GM12878 (cell line): ENCODE measurements around the gene SDHAF1. TPM values are rescaled to one million over a fixed set of nuclear protein-coding genes. Genes with fewer than 3 reads are reported as not detected.

Experiments
- ATAC-seq: fragments of 200-7000 bp; cut with Tn5 transposase; 3 replicates; pipeline ENCODE4 v1.9.1; 2020; ENCODE audit warnings: mild to moderate bottlenecking, moderate library complexity
- BruUV-seq: library from RNA; stranded (reverse); fragments of 400-500 nt; replicated peaks from 2 replicates; lab custom pipeline; 2021; lab: Mats Ljungman, UMichigan
- CTCF ChIA-PET: fragments of 300-600 bp; sonication (Branson Sonifier 250); formaldehyde crosslinking; extraction: SDS; loops from one replicate; lab custom pipeline; 2021; ENCODE audit warnings: inconsistent platforms; lab: Yijun Ruan, JAX
- POLR2A ChIA-PET: fragments of 350-600 bp; formaldehyde crosslinking; extraction: SDS; loops from one replicate; lab custom pipeline; 2021; ENCODE audit warnings: inconsistent platforms; lab: Charles Lee
- RAD21 ChIA-PET: fragments of 300-600 bp; sonication (Branson Sonifier 250); formaldehyde crosslinking; loops from one replicate; lab custom pipeline; 2023; ENCODE audit warnings: antibody characterized with exemption; ENCODE audit not compliant: unreplicated experiment; lab: Charles Lee
- SMC1A ChIA-PET: fragments of 300-600 bp; sonication (Branson Sonifier 250); formaldehyde crosslinking; loops from one replicate; lab custom pipeline; 2023; ENCODE audit not compliant: unreplicated experiment, uncharacterized antibody; lab: Charles Lee
- DNase-seq: peaks from one replicate; pipeline ENCODE4 v3.0.0-alpha.2; 2011; ENCODE audit warnings: low read depth, low spot score
- FAIRE-seq: peaks from 3 replicates; lab custom pipeline; 2011; peaks lifted over from hg19 to GRCh38; lab: Jason Lieb, UNC
- H2AFZ ChIP-seq: 2 replicates; pipeline ENCODE4 v1.6.0; 2011; ENCODE audit warnings: low read depth, low read length, control low read depth; ENCODE audit not compliant: control insufficient read depth
- H3K27ac ChIP-seq: 2 replicates; pipeline ENCODE4 v1.5.1; 2011; ENCODE audit warnings: control low read depth; ENCODE audit not compliant: control insufficient read depth, insufficient read depth
- H3K27me3 ChIP-seq, 2 experiments: replicated peaks in 1 of 2; 2 replicates each; pipeline versions ENCODE4 v1.6.0 to v1.6.1; 2011; ENCODE audit warnings: low read length in 1 of 2; ENCODE audit not compliant: control insufficient read depth in 2 of 2, insufficient read depth in 2 of 2
- H3K36me3 ChIP-seq, 2 experiments: 2 replicates each; pipeline ENCODE4 v1.5.1; 2011; ENCODE audit warnings: low read length in 1 of 2; ENCODE audit not compliant: control insufficient read depth in 2 of 2, insufficient read depth in 2 of 2
- H3K4me1 ChIP-seq: 2 replicates; pipeline ENCODE4 v1.6.1; 2011; ENCODE audit warnings: mild to moderate bottlenecking, low read length, moderate library complexity, mixed read lengths; ENCODE audit not compliant: control insufficient read depth, insufficient read depth
- H3K4me2 ChIP-seq: 2 replicates; pipeline ENCODE4 v1.6.0; 2011; ENCODE audit warnings: control low read depth; ENCODE audit not compliant: control insufficient read depth, insufficient read depth
- H3K4me3 ChIP-seq: fragments of 200-600 bp; sonication (generic); 2 replicates; pipeline ENCODE4 v1.5.1; 2016
- H3K79me2 ChIP-seq: 2 replicates; pipeline ENCODE4 v1.6.0; 2011; ENCODE audit warnings: low read length; ENCODE audit not compliant: control insufficient read depth, insufficient read depth
- H3K9ac ChIP-seq: 2 replicates; pipeline ENCODE4 v1.8.0; 2011; ENCODE audit warnings: low read length, control low read depth, mixed read lengths; ENCODE audit not compliant: control insufficient read depth, insufficient read depth
- H3K9me3 ChIP-seq: replicated peaks from 3 replicates; pipeline ENCODE4 v1.5.1; 2011; ENCODE audit warnings: mild to moderate bottlenecking, low read length; ENCODE audit not compliant: control insufficient read depth, insufficient read depth
- H4K20me1 ChIP-seq: 2 replicates; pipeline ENCODE4 v1.6.0; 2011; ENCODE audit not compliant: control insufficient read depth, insufficient read depth
- BACH1 ChIP-seq: fragments of 450-650 bp; IDR thresholded peaks from 2 replicates; pipeline ENCODE4 v1.6.1; 2017; ENCODE audit warnings: mild to moderate bottlenecking, borderline replicate concordance
- CUX1 ChIP-seq: IDR thresholded peaks from 2 replicates; pipeline ENCODE4 v1.6.1; 2012; ENCODE audit warnings: improper control_type of control experiment, low read depth, low read length; ENCODE audit not compliant: insufficient replicate concordance
- KAT2A ChIP-seq: conservative IDR thresholded peaks from 2 replicates; pipeline ENCODE4 v1.6.1; 2011; ENCODE audit warnings: low read depth, low read length; ENCODE audit not compliant: control insufficient read depth
- POLR2AphosphoS2 ChIP-seq: IDR thresholded peaks from 2 replicates; pipeline ENCODE4 v1.6.1; 2011; ENCODE audit warnings: low read depth, mild to moderate bottlenecking, low read length, improper control_type of control experiment, moderate library complexity
- POU2F2 ChIP-seq: IDR thresholded peaks from 3 replicates; pipeline ENCODE4 v1.6.1; 2011; ENCODE audit warnings: low read depth, mild to moderate bottlenecking, low read length, borderline replicate concordance
- SMC3 ChIP-seq: IDR thresholded peaks from 2 replicates; pipeline ENCODE4 v1.6.1; 2011; ENCODE audit warnings: low read length, improper control_type of control experiment, borderline replicate concordance
- ZNF384 ChIP-seq: IDR thresholded peaks from 2 replicates; pipeline ENCODE4 v1.6.1; 2012; ENCODE audit warnings: low read depth, mild to moderate bottlenecking, low read length, improper control_type of control experiment, borderline replicate concordance
- WGBS: methylation state at CpG from one replicate; pipeline ENCODE4 v1.1.6; 2016; ENCODE audit warnings: low lambda C conversion rate; ENCODE audit not compliant: insufficient replicate concordance, insufficient coverage; ENCODE audit errors: missing lambda C conversion rate; 5-methylcytosine and 5-hydroxymethylcytosine counted together
- in situ Hi-C: fragments of 300-500 bp; cut with MboI; formaldehyde crosslinking; loops from 9 replicates; pipeline ENCODE4 v1.14.3; 2018; ENCODE audit warnings: mixed read lengths
- intact Hi-C: fragments of 100-400 bp; cut with micrococcal nuclease; formaldehyde crosslinking; loops from one replicate; pipeline ENCODE4 v1.14.2; 2022; ENCODE audit not compliant: unreplicated experiment
- polyA plus RNA-seq, 11 experiments: library from polyadenylated mRNA; depleted of rRNA in 4 of 11; unstranded in 6 of 11; stranded (reverse) in 5 of 11; fragments of >200 nt; fragmentation: Nextera tagmentation in 4 of 11; fragmentation: Illumina TruSeq in 1 of 11; extraction: Ambion mirVana in 4 of 11; extraction: Trizol in 1 of 11; gene quantifications; 1 replicate in 1 of 11; 2 replicates in 10 of 11; pipeline versions ENCODE4 v1.2.1 to v1.2.3, GENCODE V29; 2011 to 2016; ENCODE audit warnings: inconsistent platforms in 2 of 11, missing spikeins in 2 of 11, low read depth in 1 of 11
- total RNA-seq, 4 experiments: library from RNA; depleted of rRNA in 3 of 4; stranded (reverse); fragments of >200 nt in 3 of 4; fragmentation: Illumina TruSeq in 1 of 4; extraction: Trizol in 1 of 4; gene quantifications; 2 replicates each; pipeline versions ENCODE4 v1.2.1 to v1.2.3, GENCODE V29; 2013 to 2021

Gene SDHAF1
- total and polyA plus RNA-seq, 10 of the 15 experiments (the other 5 are each of a cell fraction or from before 2014, with no cell fraction given) = 0.74 to 45.6 (median 24.4) TPM

- TF ChIP-seq CUX1 = no peak
- TF ChIP-seq, all 136 proteins: peak for 0
Observed at GRCh38 chr19:35988824-35989223, 6.2 kb upstream of the SDHAF1 start (continued).

DNA sequence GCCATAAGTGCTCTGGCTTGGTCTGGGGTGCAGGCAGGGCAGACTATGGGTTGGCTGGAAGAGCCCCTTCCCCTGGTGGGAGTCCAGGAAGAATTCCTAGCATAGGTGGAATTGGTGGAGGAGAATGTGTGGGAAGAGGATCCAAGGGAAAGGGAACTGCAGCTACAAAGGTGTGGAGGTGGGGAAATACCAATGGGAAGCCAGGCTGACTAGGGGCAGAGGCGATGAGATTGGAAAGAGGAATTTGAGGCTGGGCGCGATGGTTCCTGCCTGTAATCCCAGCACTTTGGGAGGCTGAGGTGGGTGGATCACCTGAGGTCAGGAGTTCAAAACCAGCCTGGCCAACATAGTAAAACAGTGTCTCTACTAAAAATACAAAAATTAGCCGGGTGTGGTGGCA is 4.8 kb upstream of the SDHAF1 start:
- TF ChIP-seq ZNF384 (no peak), SMC3 (no peak), BACH1 (no peak), POU2F2 (no peak), POLR2AphosphoS2 (no peak), KAT2A (no peak)
- no peaks in the 10 kb centered on the region for H3K36me3 ChIP-seq
- WGBS = 71% methylated on average over 4 of the region's 4 CpGs
- H3K9me3 ChIP-seq = no peaks in the 10 kb centered on the region
- no TSS peak for BruUV-seq
- ChIA-PET RAD21 (no interaction called here), SMC1A (no interaction called here), POLR2A (no interaction called here), CTCF (no interaction called here)
- FAIRE-seq (no peak), ATAC-seq (no peak), DNase-seq (no peak)
- H3K4me2 ChIP-seq = no peak overlapping the region
- H3K27ac ChIP-seq = no peak overlapping the region
- no peaks in the 10 kb centered on the region for H4K20me1 ChIP-seq
- peaks cover 17% of the 10 kb centered on the region for H3K4me1 ChIP-seq
- H3K9ac ChIP-seq = no peak overlapping the region
- peaks cover 3% of the 10 kb centered on the region for H3K79me2 ChIP-seq
- peaks cover 0 to 2% of the 10 kb centered on the region in 2 experiments; a peak in 3 of 4 replicates for H3K27me3 ChIP-seq
- H2AFZ ChIP-seq = no peak overlapping the region
- intact Hi-C loops (no loop called here), in situ Hi-C loops (no loop called here)
- H3K4me3 ChIP-seq = no peak overlapping the region
